ENCODE data around the gene ARHGAP22.

ARHGAP22 gene

DNA sequence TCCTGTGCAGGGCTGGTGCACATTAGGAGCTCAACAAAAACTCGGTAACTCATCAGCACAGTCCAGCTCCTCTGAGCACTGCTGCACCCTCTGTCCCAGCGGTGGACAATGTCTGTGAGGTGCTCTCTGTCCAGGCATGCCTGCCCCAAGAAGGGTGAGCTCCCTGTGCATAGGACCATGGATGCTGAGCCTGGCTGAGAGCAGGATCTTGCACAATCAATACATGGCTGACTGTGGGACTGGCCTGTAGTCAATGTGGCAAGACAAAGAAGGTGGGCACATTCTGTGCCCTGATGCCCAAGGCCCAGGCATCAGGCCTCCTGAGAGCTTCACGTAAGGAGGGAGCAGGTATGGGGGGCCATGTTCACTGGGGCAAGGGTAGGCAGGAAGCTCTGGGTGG lies 17.1 kb downstream of the ARHGAP22 start:
- DNase-seq (ENCODE audit: low read depth): no peak

DNA sequence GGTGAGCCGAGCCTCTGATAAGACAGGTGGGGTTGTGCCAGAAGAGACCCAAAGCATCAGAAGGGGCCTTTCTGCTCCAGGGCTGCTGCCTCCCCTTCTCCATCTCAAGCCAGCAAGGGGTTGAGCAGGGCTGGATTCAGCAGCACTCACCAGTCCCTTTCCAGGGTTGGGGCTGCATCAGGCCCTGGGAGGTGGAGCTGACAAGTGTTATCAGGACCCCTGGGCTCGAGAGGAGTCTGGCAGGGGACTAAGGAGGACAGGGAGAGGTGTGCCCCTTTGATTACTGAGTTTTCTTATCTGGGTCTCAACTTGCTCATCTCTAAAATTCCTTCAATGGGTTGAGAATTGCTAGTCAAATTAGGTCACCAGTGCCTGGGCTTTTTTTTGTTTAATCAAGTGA lies 17.8 kb downstream of the ARHGAP22 start:
- DNase-seq (ENCODE audit: low read depth): no peak

DNA sequence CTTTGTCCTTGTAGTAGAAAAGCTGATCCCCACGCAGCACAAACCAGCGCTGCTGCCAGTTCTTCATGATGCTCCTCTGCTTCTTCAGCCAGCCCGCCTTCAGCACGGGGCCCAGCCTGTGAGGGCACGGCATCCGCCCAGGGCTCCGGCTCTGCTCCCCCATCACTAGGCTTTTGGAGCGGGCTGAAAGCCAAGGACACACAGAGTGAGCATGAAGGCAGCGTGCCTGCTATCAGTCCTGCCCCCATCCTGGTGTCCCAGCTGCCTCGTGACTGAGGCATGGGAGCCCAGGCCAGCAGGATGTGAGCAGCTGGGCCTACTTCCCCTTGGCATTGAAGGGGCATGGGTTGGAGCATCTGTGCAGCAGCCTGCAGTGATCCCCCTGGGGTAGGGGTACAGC lies 21.9 kb downstream of the ARHGAP22 start:
- DNase-seq (ENCODE audit: low read depth): no peak

DNA sequence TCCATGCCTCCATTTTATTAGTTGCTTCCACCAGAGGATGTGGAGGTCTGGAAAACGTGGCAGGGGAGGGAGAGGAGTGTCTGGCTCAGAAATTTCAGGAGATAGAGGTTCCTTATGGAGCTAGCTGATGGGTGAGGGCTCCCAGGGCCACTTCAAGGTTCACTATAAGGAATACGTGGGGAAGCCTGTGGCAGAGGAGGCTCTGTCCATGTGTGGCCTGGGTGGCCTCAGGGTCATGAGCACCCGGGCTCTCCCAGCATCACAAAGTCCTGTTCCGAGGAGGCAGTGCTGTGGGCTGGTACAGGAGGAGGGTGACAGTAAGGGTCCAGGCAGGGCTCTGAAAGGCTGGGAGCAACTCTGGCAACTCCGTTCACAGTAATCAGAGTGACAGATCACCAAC lies 24.6 kb downstream of the ARHGAP22 start:
- DNase-seq (ENCODE audit: low read depth): no peak

DNA sequence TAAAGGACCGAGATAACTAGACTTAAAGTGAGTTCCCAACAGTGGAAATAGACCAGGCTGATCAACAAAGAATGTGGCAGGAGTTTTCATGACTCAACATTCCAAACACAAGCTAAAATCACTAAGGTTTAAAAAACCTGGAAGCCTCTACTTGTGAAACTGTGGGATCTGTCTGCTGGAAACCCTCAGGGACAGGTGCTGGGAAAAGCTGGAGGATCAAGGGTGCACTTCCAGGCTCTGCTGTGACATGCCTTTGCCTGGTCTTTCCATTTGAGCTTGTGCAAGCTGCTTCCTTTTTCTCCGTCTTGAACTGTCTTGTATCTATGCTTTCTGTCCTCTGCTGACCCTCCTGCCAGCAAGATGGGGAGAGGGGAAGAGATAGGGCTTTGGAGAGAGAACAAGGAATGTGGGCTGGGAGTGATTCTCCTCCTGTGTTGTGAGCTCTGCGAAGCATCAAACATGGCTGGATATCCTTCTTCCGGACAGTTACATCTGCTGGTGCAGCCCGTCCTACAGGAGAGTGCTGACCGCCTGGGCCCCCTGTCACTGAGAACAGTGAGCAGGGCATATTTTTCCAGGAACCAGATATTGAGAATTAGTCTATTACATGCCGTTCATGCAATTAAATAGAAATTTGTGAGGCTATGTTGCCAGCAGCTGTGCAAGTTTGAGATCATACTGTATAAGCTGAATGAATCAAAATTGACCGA lies 25.5 kb downstream of the ARHGAP22 start:
- no peak for DNase-seq (ENCODE audit: low read depth)

DNA sequence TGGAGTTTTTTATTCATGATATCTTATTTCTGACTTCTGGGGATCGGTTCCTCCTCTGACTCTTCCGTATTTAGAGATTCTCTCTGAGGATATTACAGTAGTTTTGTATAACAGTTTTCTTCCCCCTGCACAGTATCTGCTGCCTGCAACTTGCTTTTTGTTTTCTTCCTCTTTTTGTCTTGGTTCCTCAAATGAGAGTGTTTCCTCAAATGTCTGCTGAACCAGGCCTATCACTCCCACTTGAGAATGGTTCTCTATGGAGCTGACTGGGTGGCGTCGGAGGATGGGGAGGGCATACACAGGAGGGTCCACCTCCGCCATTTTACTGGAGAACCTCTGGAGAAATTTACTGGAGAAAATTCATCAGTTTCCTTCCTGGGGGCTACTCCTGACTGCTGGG lies 27.7 kb downstream of the ARHGAP22 start:
- no peak for DNase-seq (ENCODE audit: low read depth)

DNA sequence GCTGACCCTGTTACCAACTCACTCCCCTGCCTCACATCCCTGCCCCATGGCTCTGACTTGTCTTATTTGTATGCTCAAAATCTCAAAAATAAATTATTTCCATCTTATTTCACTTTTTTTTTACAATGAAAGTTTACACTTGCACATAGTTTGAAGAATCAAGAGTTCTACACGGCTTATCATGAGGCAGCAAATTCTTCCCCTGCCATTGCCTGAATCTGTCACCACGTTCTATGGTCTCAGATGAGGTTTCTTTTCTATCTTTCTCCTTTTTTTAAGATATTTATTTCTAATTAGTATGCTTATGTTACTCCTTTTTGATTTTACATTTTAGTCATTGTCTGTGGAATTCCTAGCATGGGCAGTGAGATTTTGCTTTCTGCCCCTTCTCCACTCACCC lies 28.4 kb downstream of the ARHGAP22 start:
- DNase-seq (ENCODE audit: low read depth): no peak

DNA sequence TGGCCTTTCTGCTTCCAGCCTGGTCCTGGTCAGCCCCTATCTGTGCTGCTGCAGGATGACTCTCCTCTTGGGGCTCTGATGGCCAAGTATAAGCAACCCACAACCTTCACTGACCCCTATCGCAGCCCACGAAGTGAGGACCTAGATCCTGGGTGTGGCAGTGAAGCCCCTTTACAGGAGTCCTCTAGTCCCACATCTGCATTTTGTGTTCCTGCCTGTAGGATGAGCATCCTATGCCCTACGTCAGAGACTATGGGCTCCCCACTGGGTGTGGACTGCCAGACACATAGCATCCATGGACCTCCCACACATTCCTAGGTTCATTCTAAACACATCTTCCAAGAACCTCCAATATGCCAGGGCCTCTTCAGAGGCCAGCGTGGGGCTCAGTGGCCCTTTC lies 29.0 kb downstream of the ARHGAP22 start:
- DNase-seq (ENCODE audit: low read depth): no peak

DNA sequence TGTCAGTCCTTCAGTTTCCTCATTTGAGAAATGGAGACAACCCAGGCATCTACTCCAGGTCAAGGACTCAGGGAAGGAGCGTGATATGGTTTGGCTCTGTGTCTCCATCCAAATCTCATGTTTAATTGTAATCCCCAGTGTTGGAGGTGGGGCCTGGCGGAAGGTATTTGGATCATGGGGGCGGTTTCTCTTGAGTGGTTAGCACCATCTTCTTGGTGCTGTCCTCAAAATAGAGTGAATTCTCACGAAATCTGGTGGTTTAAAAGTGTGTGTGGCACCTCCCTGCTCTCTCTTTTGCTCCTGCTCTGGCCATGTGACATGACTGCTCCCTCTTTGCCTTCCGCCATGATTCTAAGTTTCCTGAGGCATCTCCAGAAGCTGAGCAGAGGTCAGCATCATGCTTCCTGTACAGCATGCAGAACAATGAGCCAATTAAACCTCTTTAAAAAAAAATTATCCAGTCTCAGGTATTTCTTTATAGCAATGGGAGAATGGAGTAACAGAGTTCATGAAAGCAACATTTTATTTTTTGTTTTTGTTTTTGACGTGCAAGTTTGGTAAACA lies 30.0 kb downstream of the ARHGAP22 start:
- no peak for DNase-seq (ENCODE audit: low read depth)

DNA sequence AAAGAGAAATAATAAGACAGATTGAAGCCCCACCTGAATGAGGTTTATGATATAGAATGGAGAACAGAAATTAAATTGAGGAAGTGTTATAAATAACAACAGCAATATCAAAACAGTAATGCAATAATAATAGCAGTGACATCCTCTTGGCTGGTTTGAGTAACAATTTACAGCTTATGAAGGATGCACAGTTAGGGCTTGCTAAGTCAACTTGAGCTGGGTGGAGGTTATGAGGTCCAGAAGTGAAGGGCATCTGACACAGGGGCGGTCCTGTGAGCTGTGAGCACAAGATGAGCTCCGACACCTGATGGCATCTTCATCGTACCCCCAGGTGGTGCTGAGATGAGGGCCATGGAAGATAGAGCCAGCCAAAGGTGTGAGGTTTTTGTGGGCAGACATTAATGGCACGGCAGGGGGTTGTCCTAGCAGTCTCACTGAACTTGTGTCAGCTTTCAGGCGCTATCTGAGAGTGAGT lies 30.5 kb downstream of the ARHGAP22 start:
- DNase-seq (ENCODE audit: low read depth): no peak

DNA sequence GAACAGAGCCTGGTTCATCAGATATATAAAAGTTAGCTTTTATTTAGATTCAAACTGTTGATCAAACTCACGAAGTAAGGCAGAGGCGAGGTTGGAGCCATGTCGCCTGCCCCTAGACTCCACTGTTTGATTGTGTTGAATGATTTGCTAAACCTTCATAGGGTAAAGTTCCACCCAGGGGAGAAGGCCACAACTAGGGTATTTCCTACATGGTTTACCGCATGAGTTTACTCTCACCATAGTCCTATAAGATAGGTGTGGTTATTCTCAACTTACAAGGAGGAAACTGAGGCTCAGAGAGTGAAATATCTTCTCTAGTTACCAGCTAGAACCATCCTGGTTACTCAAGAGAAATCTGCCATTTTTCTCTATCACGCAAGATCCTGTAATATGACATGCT lies 31.8 kb downstream of the ARHGAP22 start:
- DNase-seq (ENCODE audit: low read depth): no peak

DNA sequence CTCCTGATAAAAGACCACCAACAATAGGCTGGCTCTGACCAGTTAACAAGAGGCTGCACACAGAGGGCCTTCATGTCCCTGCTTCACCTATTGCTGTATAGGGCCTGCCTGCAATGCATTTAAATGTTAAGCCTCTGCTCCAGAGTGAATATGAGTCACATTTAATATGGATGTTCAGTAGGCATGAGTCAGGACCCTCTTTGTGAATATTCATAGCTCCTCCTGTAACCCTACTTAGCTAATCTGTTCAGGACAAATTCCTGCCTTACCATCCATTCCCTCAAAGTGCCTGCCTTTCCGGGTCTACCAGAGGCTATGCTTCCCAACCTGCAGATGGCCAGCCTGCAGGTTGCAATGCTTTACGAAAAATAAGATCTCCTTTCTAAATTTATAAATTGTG lies 32.5 kb downstream of the ARHGAP22 start:
- no peak for DNase-seq (ENCODE audit: low read depth)

DNA sequence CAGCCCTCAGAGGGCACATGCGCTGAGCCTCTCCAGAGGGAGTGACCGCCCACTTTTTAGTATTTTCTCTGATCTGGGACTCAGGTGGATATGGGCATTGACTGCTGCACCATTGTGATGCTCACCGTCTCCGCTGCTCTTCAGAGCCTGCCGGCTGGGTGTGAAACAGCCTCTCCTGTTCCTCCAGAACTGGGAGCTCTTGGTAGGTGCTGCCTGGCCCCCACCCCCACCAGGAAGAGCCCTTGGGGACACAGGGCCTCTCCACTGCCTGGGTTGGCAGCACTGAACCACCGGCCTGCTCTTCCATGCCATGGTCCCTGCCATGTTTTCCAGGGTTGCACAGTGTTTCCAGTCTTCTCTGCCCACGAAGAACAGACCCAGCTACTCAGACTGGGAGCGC lies 36.3 kb downstream of the ARHGAP22 start:
- DNase-seq (ENCODE audit: low read depth): no peak

DNA sequence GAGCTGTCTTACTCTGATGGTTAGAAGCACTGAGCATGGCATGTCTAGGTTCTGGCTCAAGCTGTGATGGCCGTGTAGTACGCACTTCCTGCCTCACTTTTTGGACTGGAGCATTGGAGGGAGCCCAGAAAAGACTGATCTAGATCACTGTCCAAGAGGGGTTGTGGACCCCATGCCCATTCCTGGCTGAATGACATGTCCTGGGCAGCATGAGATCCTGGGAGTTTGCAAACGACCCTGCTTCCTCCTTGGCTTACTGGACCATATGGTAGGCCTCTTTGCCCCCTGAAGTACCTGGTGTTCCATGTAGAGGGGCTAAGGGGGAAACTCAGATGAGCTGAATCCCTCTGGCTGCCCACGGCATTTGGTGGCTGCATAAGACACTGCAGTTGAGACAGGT lies 36.7 kb downstream of the ARHGAP22 start:
- no peak for DNase-seq (ENCODE audit: low read depth)

DNA sequence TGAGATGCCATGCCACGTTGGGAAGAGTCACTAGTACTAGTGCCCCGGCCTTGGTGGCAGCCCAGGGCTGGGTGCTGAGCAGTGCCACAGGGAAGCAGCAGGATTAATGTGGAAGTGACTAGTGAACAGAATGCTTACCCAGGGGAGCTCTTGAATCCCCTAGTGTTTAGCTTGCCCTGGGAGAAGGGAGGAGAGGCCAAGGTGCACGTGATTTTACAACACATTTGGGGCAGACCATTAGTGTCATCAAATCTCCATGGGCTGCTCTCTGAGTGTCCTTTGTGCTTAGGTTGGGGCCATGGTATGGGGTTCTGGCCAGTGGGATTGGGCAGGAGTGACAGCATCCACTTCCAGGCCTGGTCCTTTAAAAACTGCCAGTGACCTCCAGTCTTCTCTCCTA lies 37.5 kb downstream of the ARHGAP22 start:
- no peak for DNase-seq (ENCODE audit: low read depth)

DNA sequence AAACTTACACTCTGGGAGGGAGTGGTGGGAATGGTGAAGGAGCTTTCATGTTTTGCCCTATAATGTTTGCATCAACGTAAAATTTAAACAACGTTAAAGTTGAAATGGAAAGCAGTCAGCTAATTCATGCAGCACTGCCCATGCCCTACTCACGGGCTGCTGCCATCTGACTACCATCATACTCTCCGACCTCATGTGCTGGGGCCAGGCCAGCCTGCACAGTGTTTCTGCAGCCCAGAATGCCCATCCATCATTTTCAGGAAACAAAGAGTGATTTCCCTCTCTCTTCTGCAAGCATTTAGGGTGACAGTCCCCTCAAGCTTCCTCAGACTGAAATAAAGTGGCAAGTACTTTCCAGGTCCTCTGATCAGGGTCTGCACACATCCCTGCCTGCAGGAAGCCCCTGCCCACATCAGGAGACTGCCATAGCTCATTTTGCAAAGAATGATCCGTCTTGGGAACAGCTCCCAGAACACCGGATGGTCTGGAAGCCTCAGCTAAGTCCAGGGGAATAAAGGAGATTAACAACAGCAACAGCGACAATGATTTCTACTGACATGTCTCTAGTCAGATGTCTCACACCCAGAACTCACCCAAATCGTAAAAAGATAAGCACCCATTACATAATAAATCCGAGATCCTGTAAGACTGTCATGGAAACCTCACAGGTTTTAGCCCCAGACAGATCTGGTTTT lies 40.3 kb downstream of the ARHGAP22 start:
- no peak for DNase-seq (ENCODE audit: low read depth)

DNA sequence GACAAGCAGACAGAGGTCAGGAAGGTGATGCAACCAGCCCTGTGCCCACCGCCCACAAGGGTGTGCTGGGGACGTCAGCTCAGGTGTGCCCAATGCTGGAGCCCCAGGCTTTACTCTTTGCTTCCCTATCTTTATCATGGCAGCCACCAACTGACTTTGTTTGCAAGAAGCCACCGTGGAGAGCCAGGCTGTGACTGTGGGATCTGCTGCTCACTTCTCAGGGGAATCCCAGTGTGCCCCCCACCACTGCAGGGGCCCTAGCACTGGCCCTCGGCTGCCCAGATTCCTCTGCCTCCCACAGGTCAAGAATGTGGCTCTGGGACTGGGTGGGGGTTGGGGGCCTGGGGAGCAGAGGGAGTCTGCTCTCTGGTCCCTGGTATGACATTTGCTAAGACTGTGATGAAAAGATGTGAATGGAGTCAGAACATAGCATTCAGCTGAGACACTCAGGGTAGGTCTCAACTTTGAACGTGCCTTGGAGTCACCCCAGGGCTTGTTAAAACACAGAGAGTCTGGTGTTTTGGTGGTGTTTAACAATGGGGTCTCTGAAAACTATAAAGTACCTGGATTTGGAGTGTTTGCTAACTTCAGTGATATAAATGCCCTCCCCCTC lies 47.3 kb downstream of the ARHGAP22 start:
- no peak for DNase-seq (ENCODE audit: low read depth)

DNA sequence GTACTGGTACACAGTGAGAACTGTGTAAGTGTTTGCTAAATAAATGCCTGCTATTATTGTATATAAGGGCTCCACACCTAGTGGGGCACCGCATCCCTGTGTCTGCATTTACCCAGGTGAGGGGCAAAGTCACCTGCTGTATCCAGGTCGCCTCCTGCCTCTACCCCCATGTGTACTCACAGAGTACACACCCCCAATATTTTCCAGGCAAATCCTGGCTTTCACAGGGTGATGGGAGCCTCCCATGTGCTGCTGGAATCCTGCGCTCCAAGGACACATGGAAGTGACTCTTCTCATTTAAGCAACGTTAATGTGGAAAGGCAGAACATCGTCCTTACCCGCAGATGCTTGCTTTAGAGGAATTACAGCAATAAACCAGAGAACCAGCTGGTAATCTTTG lies 48.2 kb downstream of the ARHGAP22 start:
- DNase-seq (ENCODE audit: low read depth): no peak

DNA sequence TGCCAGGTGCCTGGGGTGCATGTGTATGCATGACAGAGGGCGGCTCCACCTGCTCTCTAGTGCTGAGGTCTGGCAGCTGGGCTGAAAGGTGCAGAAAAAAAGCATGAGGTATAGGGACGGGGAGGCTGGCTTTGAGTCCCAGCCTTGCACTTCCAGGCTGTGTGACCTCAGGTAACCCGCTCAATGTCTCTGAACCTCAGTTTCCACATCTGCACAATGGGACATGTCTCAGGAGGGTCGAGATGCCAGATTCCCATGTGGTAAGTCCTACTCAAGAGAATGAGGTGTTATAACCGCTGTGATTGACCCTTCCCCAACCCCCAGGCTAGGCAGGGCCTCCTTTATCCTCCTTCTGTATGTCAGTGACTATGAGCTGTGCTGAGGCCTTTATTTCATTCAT lies 48.8 kb downstream of the ARHGAP22 start:
- DNase-seq (ENCODE audit: low read depth): no peak

DNA sequence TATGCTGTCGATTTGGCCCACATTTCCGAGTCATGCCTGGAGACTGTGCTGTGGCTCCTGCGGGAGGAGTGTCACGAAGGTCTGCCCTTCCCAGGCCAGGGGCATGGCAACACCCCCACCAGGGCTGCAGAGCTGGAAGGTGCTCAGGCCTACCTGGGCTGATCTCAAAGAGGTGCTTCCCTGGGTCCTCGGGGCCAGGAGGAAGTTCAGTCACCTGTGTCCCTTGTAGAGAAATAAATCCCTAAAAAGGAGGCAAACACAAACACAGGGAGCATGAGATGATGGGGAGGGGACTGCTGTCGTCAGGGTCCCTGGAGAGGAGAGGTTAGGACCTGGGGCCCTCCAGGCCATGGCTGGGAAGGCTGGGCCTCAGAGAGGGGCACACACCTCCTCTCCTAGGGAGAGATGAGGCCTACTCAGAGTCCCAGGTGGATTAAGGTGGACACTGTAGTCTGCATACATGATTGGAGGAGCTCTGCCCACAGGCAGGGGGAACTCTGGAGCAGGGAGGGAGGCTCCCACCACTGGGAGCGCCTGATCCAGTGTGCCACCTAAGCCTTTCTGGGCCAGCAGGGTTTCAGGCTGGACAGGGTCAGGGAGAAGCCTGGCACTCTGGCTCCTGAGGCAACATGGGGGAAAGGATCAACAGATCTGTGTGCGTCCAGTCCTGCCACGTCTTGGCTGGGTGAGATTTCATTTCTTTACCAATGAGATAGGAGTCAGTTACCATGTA lies 49.4 kb downstream of the ARHGAP22 start:
- DNase-seq (ENCODE audit: low read depth): no peak

DNA sequence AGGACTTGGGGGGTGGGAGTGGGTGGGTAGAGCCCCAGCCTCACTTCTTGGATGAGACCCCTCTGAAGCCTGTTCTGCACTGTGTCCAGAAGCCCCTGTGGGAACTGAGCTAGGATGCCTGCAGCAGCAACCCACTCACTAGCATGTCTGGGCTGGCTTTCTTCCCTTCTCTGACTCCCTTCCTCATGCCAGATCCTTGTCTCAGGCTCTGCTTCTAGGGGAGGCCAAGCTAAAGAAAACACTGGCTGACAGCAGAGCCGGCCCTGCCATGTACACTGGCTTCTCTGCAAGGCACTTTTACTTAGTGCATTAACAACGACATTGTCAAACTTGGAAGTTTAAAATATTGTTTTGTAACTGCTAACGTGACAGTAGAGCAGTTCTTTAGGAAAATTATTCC lies 50.2 kb downstream of the ARHGAP22 start:
- no peak for DNase-seq (ENCODE audit: low read depth)

DNA sequence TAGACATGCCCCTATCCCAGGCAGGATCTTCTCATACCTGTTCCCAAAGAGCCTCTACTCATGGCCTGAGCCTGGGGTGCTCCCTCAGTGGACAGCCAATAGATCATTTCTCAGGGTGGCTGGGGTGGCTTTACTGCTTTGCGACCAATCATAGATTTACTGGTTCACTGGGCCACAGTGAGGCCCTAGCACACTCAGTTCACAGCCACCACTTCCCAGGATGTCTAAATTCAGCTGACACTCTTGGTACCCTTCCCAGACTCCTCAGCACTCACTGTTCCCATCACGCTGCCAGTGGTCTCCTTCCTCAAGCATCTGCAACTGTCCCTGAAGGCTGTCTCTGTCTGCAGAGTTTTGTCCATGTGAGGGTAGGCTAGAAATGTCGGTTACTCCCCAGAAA lies 50.6 kb downstream of the ARHGAP22 start:
- DNase-seq (ENCODE audit: low read depth): no peak
